DMS79 treated with DMSO at 0.1 percent for 48 hours (cell line): ENCODE measurements around the gene ANKS1A.
"Not testable (repeated sequence)": the region's sequence is repeated elsewhere in the genome, so short reads cannot be mapped to it uniquely, and the experiment has no call there.

Source experiments
- DNase-seq: peaks from one replicate; lab custom pipeline; 2025; lab: John Stamatoyannopoulos, UW

ANKS1A gene

GRCh38 chr6:34887753-34888513 lies 1.1 kb upstream of the ANKS1A start, which contains the start of gene TAF11:
Gene TAF11, minus strand, starts transcription at chr6:34888042. Its CDS starts 85 bp downstream, at chr6:34887957.
- DNase-seq, result peak; percentile 97

DNA sequence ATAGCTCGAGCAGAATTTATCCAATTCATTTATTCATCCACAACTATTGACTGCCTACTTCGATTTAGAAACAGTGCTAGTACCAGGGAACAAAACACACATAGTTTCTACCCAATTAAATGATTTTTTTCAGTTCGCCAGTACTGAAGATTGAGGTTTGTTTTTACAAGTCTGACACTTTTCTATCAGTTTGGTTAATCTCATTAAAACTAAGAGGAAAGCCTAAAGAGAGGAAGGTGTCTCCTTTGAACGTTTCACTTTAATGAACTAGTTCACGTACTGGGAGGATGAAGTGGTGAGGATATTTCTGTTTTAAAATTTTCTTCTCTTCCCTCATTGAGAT lies 570 bp upstream of the ANKS1A start:
- peak; percentile 58 for DNase-seq

DNA sequence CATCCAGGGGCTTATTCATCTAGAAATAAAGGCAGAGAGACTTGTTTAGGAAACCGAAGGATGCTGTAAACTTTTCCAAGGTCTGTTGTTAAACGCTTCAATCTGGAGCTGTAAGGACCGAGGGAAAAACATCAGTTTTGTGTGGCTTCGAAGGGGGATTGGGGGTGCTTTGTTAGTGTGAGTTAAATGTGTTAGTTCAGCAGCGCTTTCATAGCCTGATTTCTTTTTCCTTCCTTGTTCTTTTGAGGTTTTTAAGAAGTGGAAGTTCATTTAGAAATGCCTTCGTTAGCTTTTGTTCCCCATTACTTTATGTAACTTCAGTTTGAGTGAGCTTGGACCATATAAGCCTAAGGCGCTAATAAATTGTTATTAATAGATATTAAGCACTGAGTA lies 1.5 kb downstream of the ANKS1A start:
- DNase-seq, result no peak

DNA sequence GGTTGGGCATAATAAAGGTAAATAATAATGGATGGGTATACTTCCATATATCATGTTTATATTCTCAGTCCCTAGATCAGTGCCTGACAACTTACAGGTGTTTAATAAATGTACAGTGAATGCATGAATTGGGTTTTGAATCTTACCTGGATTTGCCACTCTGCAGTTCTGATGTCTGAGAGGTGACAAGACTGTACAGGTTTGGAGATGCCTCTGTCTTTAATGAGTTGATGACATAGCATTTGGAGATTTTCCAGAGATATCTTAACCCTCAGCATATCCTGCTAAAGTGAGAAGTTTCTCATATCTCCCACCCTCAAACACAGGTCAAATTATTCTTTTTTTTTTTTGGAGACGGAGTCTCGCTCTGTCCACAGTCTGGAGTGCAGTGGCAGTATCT lies 2.2 kb downstream of the ANKS1A start:
- no peak for DNase-seq

- no peak for DNase-seq
Measured at GRCh38 chr6:34894693-34895092, 5.6 kb downstream of the ANKS1A start.

DNA sequence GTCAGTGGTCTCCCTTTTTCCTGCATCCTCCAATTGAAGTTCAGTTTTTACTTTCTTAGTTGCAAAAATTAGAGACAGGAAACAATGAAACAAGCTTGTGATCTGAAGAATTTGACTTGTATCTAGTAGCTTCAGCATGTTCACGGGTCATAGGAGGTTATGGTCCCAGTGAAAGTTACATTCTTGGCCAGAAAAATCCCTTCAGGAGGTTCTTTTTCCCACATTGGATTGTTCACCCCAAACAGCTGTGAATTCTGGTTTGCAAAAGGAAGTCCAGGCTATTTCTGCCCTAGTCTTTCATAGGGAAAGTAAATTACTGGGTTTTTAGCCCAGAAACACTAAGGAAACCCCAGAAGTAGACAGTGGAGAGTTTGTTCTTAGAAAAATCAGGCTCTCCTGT lies 8.1 kb downstream of the ANKS1A start:
- DNase-seq, result no peak

DNA sequence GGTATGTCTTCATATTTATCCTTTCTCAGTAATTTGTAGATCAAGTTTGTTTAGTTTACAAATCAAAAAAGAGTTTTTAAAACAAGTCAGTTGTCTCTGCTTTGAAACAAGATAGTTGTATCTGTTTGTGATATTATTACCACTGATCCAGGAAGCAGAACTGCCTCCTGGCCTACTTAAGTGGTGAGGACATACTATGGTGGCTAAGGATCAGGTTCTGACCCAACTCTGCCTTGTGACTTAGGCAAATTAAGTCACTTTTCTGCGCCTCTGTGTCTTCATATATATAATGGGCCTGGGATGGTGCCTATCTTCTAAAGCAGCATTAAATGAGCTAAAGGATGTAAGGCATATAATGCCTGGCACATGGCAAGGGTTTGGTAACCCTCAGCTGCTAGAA lies 8.7 kb downstream of the ANKS1A start:
- DNase-seq, result no peak

DNA sequence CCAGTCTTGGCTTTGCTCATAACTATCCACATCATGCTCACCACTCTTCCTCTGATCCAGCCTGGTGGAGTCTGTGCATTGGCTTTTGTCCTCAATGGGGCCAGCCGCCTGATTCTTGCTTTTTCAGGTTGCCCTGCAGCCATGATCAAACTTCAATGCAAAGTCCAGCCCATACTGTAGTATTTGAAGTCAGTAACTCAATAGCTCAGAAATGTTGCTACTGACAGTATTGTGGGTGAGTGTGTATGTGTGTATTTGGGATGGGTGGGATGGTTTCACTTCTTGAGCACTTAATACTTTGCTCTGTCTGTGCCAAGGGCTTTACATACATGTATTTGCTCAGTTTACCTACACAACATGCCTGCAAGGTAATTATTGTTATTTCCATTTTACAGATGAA lies 10.7 kb downstream of the ANKS1A start:
- not testable (repeated sequence) for DNase-seq

DNA sequence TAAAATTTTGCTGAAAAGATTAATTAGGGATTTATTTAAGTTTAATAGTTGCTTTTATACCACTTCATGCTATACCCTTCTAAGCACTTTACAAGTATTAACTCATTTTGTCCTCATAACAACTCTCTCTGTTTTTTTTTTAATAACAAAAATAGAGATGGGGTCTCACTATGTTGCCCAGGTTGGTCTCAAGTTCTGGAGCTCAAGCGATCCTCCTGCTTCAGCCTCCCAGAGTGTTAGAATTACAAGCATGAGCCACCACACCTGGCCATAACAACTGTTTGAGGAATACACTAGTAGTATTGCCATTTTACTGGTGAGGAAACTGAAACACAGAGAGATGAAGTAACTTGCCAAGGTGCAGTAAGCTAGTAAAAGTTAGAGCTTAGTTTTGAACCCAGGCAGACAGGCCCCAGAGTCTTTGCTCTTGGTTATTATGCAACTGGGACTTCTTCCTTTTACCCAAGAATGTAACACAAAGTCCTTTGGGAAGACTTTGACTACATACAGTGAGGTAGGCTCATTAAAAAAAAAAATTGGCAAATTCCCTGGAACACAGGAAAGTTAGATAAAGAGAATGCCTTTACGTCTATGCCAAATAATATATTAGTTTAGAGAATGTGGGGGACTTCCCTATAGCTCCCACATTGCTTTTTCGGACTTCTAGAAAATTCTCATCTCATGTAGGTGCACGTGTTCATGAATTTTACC lies 11.4 kb downstream of the ANKS1A start:
- no peak for DNase-seq

- no peak for DNase-seq
Measured at GRCh38 chr6:34901930-34902329, 12.9 kb downstream of the ANKS1A start.

GRCh38 chr6:34904990-34905613 lies 16.0 kb downstream of the ANKS1A start:
- DNase-seq, result no peak

- no peak for DNase-seq
Measured at GRCh38 chr6:34906826-34907225, 17.8 kb downstream of the ANKS1A start.

- DNase-seq, result no peak
Measured at GRCh38 chr6:34908194-34908593, 19.1 kb downstream of the ANKS1A start.

DNA sequence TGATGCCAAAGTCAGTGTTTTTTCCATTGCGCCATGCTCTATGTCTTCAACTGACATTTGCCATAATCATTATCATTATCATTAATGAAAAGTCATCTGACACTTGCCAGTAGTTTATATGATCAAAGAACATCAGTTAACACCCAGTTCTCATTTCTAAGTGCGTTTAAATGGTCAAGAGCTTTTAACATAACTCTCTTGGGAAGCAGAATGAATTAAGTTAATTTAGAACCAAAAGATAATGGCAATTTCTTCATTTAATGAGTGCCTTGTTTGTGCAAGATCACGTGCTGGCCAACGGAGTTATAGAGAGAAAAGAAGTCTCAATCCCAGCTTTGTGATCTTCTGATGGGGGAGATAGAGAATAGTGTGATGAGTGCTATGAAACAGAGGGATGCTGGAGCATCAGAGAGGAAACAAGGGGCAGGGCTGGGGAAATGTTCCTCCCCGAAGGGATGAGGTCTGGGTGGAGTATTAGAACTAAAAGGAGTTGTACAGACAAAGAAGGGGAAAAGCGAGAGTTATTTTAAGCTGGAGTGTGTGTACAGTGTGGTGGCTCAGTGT lies 20.3 kb downstream of the ANKS1A start:
- no peak for DNase-seq

- DNase-seq, result no peak
Measured at GRCh38 chr6:34911822-34912221, 22.8 kb downstream of the ANKS1A start.

DNA sequence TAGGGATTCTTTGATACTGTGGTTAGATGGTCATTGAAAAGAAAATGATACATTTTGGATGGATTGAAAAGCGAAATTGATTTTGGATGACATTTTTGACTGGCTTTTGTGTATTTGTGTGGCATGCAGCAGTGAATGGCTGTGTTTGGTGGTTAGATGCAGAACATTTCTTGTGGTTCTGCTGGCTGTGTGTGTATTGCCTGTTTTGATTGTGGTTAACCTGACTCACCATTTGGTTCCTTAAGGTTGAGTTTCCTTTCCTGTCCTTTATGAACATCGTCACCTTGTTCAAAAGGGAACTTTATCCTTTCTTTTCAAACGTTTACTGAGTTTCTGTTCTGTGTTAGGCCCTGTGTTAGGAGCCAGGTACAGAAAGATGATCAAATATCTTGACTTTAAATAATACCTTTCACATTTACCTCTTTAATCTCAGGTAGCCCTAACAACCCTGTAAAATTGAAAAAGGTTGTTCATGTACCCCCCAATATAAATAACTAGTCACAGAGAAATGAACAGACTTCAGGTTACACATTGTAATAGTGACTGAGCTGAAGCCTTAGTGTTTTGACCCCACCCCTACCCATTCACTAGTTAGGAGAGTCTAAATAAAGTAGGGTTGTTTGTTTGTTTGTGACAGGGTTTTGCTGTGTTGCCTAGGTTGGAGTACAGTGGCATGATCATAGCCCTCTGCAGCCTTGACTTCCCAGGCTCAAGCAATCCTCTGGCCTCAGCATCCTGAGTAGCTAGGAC lies 23.8 kb downstream of the ANKS1A start:
- no peak for DNase-seq

- no peak for DNase-seq
Measured at GRCh38 chr6:34914358-34914757, 25.3 kb downstream of the ANKS1A start.

- DNase-seq, result no peak
Measured at GRCh38 chr6:34916348-34916967, 27.4 kb downstream of the ANKS1A start.

- DNase-seq, result no peak
Measured at GRCh38 chr6:34917626-34918285, 28.7 kb downstream of the ANKS1A start.

GRCh38 chr6:34919651-34920050 lies 30.6 kb downstream of the ANKS1A start:
- no peak for DNase-seq

GRCh38 chr6:34920097-34920496 lies 31.0 kb downstream of the ANKS1A start:
- no peak for DNase-seq
